GM10266 (cell line): ENCODE results near the gene CCL21.

Experiments used
- DNase-seq: peaks from one replicate; pipeline ENCODE4 v3.0.0; 2012; ENCODE audit errors: extremely low spot score
- CTCF ChIP-seq: IDR thresholded peaks from 2 replicates; pipeline ENCODE4 v1.5.1; 2012; ENCODE audit warnings: mild to moderate bottlenecking, low read depth; ENCODE audit not compliant: control insufficient read depth, insufficient read depth; ENCODE audit errors: missing control alignments

CCL21 gene

GRCh38 chr9:34684816-34685215 lies 25.1 kb downstream of the CCL21 start:
- no peak for DNase-seq
- TF ChIP-seq CTCF: no peak

- TF ChIP-seq CTCF: no peak
Measured at GRCh38 chr9:34684145-34684544, 25.8 kb downstream of the CCL21 start.

GRCh38 chr9:34675869-34676268 lies 34.1 kb downstream of the CCL21 start:
- no peak for DNase-seq
- TF ChIP-seq CTCF: no peak

More at GRCh38 chr9:34684145-34684544, 25.8 kb downstream of the CCL21 start:
- DNase-seq: no peak

- peak; percentile 74 for DNase-seq
- TF ChIP-seq CTCF: peak; percentile 83
Measured at GRCh38 chr9:34675048-34675714, 34.8 kb downstream of the CCL21 start.

- no peak for TF ChIP-seq CTCF
- no peak for DNase-seq
Measured at GRCh38 chr9:34674440-34674839, 35.5 kb downstream of the CCL21 start.

- DNase-seq: no peak
- no peak for TF ChIP-seq CTCF
Measured at GRCh38 chr9:34671307-34671706, 38.6 kb downstream of the CCL21 start.

GRCh38 chr9:34669809-34670562 lies 40.0 kb downstream of the CCL21 start:
- DNase-seq: no peak
- no peak for TF ChIP-seq CTCF
